GM21825 (cell line): ENCODE measurements around the gene TMED1.
A peak's percentile ranks its signal among the peaks of the same experiment; 100 is the strongest.
"Not testable (repeated sequence)": the region's sequence is repeated elsewhere in the genome, so short reads cannot be mapped to it uniquely, and the experiment has no call there.

Source experiments
- ATAC-seq: cut with Tn5 transposase; IDR thresholded peaks from one replicate; pipeline ENCODE4 v1.9.1; 2021; ENCODE audit warnings: mild to moderate bottlenecking, moderate library complexity; ENCODE audit not compliant: unreplicated experiment

The TMED1 gene

DNA sequence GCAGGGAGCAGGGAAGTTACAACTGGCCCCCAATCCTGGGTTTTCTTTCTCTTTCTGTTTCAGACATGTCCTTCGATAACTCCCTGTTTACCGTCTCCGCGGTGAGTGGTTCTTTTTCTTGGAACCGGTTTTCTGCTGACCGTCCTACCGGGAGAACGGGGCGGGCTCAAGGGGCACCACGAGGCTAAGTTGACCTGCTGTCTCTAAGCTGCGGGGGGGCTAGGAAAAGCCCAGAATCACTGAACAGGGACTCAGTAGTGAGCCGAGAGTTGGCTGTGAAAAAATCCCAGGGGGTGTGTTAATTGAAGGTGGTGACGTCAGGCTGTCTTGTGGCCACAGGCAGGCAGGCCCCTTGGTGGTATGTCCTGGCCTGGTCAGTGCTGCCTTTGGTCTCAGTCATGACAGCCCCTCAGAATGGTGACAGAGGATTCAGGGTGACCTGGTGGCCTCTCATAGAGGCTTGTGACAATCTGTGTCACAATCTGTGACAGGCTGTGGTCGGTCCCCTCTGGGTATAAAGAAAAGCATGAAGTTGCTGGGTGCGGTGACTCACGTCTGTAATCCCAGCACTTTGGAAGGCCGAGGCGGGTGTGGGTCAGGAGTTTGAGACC lies 27.2 kb upstream of the TMED1 start:
- no peak for ATAC-seq

DNA sequence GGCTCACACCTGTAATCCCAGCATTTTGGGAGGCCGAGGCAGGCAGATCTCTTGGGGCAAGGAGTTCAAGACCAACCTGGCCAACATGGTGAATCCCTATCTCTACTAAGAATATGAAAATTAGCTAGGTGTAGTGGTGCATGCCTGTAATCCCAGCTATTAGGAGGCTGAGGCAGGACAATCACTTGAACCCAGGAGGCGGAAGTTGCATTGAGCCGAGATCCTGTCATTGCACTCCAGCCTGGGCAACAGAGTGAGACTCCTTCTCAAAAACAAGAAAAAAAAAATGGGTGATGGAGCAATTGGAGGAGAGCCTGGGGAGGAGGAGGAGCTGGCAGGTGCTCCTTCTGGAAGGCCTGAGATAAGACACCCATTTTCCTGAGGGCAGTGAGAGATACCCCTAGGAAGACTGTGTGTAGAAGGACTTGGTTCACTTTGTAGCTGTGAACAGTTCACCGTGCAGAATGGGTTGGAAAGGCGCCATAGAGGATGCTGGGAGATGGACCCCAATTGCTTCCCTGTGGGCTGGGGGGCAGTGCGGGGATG lies 26.6 kb upstream of the TMED1 start:
- ATAC-seq = no peak

DNA sequence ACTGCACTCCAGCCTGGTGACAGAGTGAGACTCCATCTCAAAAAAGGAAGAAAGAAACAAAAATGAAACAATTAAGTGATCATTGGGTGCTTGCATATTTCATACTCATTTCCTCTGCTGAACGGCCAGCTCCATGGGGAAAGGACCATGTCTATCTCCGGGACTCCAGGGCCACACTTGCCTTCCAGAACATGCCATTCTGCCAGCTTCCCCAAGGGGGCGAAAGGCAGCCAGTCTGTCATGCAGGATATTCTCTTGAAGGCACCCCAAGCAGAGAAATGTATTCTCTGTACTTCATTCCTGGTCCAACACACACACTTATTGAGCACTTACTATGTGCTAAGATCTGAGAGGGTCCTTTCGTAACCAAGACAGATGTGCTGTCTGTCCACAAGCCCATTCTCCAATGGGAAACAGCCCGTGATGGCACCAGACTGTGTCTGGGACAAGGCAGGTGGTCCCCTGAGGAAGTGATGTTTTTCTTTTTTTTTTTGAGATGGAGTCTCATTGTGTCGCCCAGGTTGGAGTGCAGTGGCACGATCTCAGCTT lies 25.2 kb upstream of the TMED1 start:
- ATAC-seq = no peak

DNA sequence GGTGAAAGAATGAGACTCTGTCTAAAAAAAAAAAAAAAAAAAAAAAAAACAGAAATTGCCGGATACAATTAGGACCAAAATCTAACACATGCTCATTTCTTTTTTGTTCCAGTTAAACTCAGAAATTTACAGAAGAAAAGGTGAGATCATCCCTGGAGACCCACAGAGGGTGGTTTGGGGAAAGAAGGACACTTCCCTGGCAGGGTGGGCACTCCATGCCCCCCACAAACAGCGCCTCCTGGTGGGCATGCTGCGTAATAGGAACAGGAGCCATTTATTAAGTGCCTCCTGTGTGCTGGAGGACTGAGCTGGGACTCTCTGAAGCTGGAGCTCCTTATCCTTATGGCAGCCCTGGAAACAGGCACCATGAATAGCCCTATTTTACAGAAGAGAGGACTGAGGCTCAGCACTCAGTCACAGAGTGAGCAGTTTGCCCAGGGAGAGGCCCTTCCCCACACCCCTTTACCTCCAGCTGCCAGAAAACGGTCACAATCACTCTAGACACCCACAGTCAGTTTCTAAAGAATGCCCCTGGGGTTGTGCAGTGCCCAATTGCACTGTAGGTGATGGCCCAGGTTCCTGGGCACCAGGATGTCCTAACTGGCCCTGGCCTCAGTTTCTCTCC lies 22.3 kb upstream of the TMED1 start:
- no peak for ATAC-seq

DNA sequence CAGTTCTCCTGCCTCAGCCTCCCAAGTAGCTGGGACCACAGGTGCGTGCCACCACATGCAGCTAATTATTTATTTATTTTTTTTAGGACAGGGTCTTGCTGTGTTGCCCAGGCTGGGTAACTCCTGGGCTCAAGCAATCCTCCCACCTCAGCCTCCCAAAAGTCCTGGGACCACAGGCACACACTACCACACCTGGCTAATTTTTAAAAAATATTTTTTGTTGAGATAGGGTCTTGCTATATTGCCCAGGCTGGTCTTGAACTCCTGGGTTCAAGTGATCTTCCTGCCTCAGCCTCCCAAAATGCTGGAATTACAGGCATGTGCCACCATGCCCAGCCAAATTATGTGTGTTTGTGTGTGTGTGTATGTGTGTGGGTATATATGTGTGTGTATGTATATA lies 20.9 kb upstream of the TMED1 start:
- ATAC-seq = not testable (repeated sequence)

DNA sequence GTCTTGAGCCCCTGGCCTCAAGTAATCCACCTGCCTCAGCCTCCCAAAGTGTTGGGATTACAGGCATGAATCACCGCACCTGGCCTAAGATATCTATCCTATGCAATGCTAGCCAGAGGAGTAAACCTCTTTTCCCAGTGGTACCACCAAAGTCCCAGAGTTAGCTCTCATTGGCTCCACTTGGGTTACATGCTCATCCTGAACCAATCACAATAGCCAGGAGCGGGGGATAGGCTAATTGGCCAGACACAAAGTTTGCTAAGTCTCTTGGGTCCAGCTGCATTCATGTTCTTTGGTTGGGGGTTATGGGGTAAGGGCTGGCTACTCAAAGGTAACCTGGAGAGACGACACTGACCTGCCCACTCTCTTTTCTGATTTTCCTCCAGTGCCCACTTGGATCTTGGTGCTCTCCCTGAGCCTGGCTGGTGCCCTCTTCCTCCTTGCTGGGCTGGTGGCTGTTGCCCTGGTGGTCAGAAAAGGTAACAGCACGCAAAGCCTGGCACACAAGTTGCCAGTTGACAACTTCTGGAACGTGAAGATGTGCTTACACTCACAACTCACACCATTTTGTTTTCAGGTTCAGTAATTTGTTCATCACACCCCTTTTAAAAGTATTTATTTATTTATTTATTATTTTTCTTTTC lies 20.0 kb upstream of the TMED1 start:
- ATAC-seq = no peak

DNA sequence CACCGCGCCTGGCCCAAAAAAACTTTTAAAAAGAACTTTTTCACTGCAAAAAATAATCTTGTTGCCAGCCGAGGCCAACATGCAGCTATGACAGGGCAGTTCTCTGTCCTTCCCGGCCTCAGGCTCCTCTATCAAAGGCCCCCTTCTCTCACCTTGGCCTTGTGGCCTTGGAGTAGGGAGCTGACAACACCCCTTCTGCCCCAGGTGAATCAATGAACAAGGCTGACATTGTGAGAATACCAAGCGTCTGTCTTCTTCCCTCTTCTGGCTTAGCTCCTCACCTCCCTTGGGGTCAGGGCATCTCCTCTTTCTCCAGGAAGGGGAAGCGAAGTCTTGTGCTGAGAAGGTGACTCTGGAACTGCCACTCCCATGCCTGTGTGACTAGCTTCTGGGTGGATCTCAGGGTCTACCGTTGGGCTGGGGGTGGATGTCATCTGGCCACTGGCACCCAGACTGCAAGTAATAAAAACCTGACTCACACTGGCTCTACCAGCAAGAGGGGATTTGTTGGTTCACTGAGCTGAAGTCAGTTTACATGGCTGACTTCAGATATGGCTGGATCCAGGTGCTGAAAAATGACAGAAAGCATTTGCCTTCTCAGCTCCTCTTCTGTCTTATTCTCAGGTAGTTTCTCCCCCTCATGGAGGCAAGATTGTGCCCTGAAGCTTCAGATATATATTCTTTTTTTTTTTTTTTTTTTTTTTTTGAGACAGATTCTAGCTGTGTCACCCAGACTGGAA lies 18.5 kb upstream of the TMED1 start:
- ATAC-seq = no peak

DNA sequence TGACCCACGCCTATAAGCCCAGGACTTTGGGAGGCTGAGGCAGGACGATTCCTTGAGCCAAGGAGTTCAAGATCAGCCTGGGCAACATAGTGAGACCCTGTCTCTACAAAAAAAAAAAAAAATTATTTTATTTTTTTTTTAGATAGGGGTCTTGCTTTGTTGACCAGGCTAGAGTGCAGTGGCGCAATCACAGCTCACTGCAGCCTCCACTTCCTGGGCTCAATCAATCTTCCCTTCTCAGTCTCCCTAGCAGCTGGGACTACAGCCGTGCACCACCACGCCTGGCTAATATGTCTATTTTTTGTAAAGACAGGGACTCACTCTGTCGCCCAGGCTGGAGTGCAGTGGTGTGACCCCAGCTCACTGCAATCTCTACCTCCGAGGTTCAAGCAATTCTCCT lies 16.9 kb upstream of the TMED1 start:
- ATAC-seq = no peak

DNA sequence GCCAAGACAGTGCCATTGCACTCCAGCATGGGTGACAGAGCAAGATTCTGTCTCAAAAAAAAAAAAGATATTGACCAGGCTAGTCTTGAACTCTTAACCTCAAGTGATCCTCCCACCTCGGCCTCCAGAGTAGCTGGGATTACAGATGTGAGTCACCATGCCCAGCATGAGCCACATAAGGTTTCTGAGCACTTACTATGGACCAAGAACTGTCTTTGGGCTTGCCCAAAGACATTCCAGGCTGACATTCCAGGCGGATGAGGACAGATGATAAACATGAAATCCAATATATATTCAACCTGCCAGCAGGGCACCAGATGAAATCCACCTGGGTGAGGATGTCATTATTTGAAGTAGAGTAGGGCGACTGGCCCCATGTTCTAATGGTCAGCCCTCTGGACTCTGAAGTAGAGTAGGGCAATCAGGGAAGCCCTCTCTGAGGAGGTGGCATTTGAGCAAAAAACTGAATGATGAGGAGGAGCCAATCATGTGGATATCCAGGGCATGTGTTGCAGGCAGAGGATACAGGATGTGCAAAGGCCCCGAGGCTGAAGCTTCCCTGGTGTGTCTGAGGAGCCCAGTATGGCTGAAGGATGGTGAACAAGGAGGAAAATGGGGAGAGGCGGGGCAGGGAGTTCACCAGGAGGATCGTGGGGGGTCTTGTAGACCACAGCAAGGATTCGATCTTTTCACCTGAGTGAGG lies 16.2 kb upstream of the TMED1 start:
- ATAC-seq = no peak

DNA sequence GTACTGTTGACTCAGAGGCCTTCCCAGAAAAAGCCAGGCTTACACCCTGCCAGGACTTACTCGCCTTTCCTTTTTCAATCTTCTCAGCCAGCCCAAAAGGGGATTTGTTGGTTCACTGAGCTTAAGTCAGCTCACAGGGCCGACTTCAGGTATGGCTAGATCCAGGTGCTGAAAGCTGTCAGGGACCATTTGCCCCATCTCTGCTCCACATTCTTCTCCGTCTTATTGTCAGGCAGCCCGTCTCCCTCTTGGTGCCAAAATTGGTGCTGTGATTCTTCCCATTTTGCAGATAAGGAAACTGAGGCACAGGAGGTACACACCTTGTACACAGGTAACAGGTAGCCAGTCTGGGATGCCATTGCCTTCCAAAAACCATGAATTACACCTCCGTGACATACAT lies 14.6 kb upstream of the TMED1 start:
- no peak for ATAC-seq

DNA sequence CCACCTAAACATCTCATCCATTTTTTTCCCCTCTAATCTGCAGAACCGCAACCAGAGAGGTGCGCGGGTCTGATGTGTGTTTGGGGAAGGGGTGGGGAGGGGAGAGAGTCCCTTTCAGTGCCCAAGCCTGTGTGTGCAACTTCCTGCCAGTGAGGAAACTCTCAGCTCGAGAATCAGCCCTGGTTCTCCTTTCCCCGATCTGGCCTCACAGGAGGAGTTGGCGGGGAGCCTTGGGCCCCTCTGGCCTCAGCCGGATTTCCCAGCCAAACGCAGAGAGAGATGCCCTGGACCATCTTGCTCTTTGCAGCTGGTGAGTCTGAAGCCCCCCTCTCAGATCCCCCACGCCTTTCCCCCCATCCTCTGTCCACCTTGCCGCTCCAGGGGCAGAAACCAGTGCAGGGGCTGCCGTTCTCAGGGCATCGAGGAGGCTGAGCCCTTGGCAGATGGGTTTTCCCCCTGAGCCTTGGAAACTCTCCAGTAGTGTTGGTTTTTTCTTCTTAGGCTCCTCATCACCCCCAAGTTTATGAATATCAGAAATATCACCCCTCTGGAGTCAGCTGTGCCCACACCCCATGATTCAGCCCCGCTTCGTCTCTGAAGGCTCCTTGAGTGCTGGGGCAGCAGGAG lies 12.3 kb upstream of the TMED1 start, which contains the start of gene C19orf38:
Gene C19orf38 (plus strand): TSS at position 186 of the 627 bp plus-strand sequence. CDS start 94 bp downstream, at position 280.
- no peak for ATAC-seq

DNA sequence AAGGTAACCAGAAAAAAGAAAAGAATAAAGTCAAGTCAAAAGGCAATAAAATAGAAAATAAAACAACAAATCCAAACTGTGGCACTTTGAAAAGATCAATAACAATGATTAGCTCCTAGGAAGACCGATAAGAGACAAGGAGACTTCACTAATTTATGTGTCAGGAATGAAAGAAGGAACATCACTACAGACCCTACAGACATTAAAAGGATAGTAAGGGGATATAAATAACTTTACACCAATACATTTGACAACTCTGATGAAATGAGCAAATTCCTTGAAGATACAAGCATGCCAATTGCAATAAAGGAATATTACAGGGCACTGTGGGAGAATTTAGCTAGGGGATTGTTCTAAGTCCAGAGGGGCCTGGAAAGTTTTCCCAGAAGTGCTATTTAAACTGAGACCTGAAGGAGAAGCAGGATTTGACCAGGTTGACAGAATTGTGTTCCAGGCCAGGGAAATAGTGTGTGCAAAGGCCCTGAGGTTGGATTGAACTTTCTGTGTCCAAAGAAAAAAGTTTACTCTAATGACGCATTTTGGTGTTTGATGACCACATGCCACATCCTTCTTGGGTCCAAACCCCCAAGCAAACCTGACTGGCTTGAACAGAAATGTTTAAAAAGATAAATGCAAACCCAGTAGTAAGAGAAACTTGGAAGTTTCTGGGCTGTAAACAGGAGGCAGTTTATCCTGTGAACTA lies 10.6 kb upstream of the TMED1 start:
- no peak for ATAC-seq

DNA sequence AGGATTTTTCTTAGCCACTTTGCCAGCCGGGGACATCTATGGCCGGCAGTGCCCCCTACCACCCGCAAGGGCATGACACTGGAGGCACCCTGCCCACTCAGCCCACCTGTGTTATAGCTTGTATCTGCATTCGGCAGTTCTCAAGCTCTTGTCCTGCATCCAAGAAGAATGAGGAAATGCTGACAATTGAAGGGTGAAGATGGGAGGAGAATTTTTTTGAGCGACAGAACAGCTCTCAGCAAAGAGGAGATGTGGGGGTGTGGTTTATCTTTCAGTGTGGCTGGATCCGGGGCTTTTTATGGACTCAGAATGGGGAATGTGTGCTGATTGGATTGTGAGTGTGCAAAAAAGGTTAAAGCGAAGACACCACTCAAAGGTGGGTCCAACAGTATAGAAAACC lies 6.8 kb upstream of the TMED1 start:
- no peak for ATAC-seq

DNA sequence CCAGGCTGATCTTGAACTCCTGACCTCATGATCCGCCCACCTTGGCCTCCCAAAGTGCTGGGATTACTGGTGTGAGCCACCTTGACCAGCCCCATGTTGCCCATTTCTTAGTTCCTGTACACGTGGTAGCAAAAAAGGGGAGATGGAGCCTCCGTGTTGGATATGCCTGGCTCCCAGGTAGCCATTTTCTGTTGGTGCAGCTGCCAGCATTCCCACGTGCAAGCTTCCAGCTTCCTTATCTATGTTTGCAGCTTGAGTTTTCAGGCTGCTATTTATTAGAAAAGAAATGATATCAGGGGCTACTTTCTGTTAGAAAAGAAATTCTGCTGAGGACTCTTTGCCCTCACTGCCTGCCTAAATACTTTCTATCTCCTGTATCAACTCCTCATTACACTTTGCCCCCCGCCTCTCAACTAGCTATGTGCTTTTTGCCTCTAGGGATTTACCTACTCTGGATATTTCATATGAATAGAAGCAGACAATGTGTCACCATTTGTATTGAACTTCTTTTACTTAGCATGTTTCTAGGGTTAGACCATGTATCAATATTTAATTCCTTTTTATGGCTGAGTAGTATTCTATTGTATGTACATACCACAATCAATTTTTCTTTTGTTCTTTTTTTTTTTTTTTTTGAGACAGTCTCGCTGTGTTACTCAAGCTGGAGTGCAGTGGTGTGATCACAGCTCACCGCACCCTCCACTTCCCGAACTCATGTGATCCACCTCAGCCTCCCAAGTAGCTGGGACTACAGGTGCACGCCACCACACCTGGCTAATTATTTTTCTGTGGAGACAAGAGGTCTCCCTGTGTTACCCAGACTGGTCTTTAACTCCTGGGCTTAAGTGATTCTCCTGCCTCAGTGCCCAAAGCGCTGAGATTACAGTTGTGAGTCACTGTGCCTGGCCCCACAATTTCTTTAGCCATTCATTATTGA lies 3.4 kb upstream of the TMED1 start:
- ATAC-seq = no peak

DNA sequence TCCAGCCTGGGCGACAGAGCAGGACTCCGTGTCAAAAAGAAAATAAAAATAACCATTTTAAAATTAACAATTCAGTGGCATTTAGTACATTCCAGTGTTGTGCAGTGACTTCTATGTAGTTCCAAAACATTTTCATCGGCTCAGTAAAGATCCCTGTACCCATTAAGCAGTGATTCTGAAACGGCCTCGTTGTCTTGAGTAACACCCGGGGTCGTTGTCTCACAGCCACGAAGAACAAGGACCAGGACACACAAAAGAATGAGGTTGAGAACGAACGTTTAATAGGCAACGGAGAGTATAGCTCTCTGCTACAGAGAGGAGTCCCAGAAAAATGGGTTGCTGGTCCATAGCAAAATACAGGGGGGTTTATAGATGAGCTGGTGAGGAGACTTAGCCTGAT lies 2.4 kb upstream of the TMED1 start:
- ATAC-seq = no peak

DNA sequence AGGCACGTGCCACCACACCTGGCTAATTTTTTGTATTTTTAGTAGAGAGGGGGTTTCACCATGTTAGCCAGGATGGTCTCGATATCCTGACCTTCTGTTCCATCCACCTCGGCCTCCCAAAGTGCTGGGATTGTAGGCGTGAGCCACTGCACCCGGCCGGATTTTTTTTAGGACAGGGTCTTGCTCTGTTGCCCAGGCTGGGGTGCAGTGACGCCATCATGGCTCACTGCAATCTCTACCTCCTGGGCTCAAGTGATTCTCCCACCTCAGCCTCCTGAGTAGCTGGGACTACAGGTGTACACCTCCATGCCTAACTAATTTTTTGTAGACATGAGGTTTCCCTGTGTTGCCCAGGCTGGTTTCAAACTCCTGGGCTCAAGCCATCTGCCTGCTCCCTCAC lies 1.6 kb upstream of the TMED1 start:
- ATAC-seq = not testable (repeated sequence)

DNA sequence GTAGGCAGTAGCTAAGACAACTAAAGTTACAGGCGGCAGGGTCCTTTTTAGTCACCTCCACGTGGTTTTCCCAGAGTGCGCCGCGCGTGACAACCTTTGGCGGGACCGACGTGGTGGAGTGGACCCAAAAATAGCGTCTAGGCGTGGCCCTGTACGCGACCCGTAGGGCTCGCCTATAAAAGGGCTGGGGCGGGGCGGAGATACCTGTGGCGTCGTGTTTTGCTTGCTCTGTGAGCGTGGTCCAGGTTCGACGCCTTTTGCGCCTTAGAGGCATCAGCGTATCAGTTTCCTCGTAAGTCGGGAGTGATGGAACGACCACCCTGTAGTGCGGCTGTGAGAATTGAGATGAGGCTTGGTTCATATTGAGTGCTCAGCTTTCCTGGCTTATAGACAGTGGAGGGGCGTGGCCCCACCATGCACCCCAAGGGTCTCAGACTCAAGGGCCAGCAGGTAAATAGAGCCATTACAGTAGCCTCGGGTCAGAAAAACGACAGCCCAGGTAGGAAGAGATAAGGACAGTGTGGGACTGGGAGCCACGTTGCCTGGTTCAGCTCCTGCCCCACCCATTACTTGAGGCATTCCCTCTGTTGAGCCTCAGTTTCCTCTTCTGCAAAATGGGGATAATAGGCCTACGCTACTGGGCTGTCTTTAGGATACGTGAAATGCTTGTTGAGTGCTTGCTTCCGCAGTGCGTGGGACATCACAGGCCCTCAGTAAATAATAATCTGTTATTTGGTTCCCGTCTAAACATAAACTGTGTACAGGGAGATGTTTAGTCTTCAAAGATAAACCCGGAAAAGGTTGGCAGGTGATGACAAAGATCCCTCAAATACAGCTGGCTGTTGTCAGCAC lies 693 bp upstream of the TMED1 start:
- ATAC-seq = peak; percentile 25
